DMS153 treated with DMSO at 0.1 percent for 48 hours (cell line): ENCODE results near the gene TPPP.

Experiments used
- DNase-seq: peaks from one replicate; lab custom pipeline; 2025; ENCODE audit not compliant: unreplicated experiment; lab: John Stamatoyannopoulos, UW

TPPP gene

DNA sequence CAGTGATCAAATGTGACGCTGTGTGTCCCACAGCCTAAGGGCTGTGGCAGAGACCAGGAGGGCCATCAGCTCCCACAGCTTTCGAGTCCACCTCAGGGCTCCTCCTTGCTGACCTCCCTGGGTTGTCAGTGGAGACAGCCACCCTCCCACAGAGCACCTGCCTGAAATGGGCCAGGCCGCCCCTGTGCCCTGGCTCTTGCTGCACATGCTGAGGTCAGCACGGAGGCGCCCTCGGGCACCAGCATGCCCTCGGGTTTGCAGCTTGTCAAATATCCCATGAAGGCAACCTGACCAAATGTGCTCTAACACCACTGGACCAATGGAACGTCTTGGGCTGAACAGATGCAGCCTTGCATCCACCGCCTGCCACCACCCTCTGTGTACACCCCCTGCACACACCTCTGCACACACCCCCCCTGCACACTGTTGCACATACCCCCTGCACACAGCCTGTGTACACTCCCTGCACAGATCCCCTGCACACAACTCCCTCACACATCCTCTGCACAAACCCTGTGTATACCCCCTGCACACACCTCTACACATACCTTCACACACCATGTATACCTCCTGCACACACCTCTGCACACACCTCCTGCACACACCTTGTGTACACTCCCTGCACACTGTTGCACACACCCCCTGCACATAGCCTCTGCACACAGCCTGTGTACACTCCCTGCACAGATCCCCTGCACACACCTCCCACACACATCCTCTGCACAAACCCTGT is 83.0 kb downstream of the TPPP start:
- DNase-seq: no peak
